PC-9 (cell line): ENCODE measurements around the gene USP8. TPM values are rescaled to one million over a fixed set of nuclear protein-coding genes. Genes with fewer than 3 reads are reported as not detected.
"Not testable (repeated sequence)": the region's sequence is repeated elsewhere in the genome, so short reads cannot be mapped to it uniquely, and the experiment has no call there.

Experiments
- BruUV-seq: library from RNA; stranded (reverse); fragments of 400-500 nt; replicated peaks from 2 replicates; lab custom pipeline; 2021; lab: Mats Ljungman, UMichigan
- CTCF ChIA-PET: fragments of 300-600 bp; sonication (Branson Sonifier 250); formaldehyde crosslinking; loops from one replicate; lab custom pipeline; 2022; ENCODE audit warnings: antibody characterized with exemption; lab: Charles Lee
- POLR2A ChIA-PET: fragments of 300-600 bp; sonication (Branson Sonifier 250); formaldehyde crosslinking; loops from one replicate; lab custom pipeline; 2022; ENCODE audit warnings: antibody characterized with exemption; ENCODE audit not compliant: unreplicated experiment; lab: Charles Lee
- DNase-seq, 2 experiments: peaks; one replicate each; pipeline versions ENCODE4 v3.0.0 to v3.0.0-alpha.2; 2015 to 2022; ENCODE audit warnings: mixed read lengths in 1 of 2
- H2AFZ ChIP-seq: fragments of 200-600 bp; sonication (generic); 2 replicates; pipeline ENCODE4 v1.8.1; 2017; ENCODE audit warnings: antibody characterized with exemption
- H3F3A ChIP-seq: fragments of 200-600 bp; sonication (generic); 2 replicates; pipeline ENCODE4 v1.8.1; 2017; ENCODE audit warnings: antibody characterized with exemption, mild to moderate bottlenecking, low read depth; ENCODE audit not compliant: insufficient read depth
- H3K27ac ChIP-seq: fragments of 200-600 bp; sonication (generic); 2 replicates; pipeline ENCODE4 v1.6.1; 2016; ENCODE audit warnings: mixed run types
- H3K27me3 ChIP-seq: fragments of 200-600 bp; sonication (generic); 2 replicates; pipeline ENCODE4 v1.6.1; 2016; ENCODE audit warnings: low read depth, mixed run types; ENCODE audit not compliant: insufficient read depth
- H3K36me3 ChIP-seq: fragments of 200-600 bp; sonication (generic); 2 replicates; pipeline ENCODE4 v1.6.1; 2016; ENCODE audit warnings: low read depth, mixed run types
- H3K4me1 ChIP-seq: fragments of 200-600 bp; sonication (generic); replicated peaks from 2 replicates; pipeline ENCODE4 v1.6.1; 2016; ENCODE audit warnings: mixed run types; ENCODE audit not compliant: insufficient read depth
- H3K4me2 ChIP-seq: fragments of 200-600 bp; sonication (generic); 2 replicates; pipeline ENCODE4 v1.6.1; 2017; ENCODE audit warnings: mixed run types
- H3K4me3 ChIP-seq: fragments of 200-600 bp; sonication (generic); 2 replicates; pipeline ENCODE4 v1.6.1; 2016; ENCODE audit warnings: mixed run types
- H3K79me2 ChIP-seq: fragments of 200-600 bp; sonication (generic); 2 replicates; pipeline ENCODE4 v1.6.1; 2017; ENCODE audit warnings: low read depth, mixed run types
- H3K9me2 ChIP-seq: fragments of 200-600 bp; sonication (generic); 2 replicates; pipeline ENCODE4 v1.8.1; 2017; ENCODE audit warnings: mild to moderate bottlenecking; ENCODE audit not compliant: insufficient read depth
- H3K9me3 ChIP-seq: fragments of 200-600 bp; sonication (generic); 2 replicates; pipeline ENCODE4 v1.8.1; 2016; ENCODE audit warnings: low read depth; ENCODE audit not compliant: insufficient read depth
- H4K20me1 ChIP-seq: fragments of 200-600 bp; sonication (generic); 2 replicates; pipeline ENCODE4 v1.8.1; 2017; ENCODE audit not compliant: insufficient read depth
- EZH2 ChIP-seq: fragments of 200-600 bp; sonication (generic); IDR thresholded peaks from 2 replicates; pipeline ENCODE4 v1.8.0; 2017; ENCODE audit warnings: antibody characterized with exemption, low read depth
- intact Hi-C: fragments of 100-400 bp; cut with micrococcal nuclease; formaldehyde crosslinking; loops from one replicate; pipeline ENCODE4 v1.10.0; 2022; ENCODE audit not compliant: unreplicated experiment
- total RNA-seq: library from RNA; stranded (reverse); gene quantifications from 2 replicates; pipeline ENCODE4 v1.2.3, GENCODE V29; 2021
- TF ChIP-seq, protein P1 (sequence below): fragments of 200-600 bp; sonication (generic); conservative IDR thresholded peaks from 2 replicates; pipeline ENCODE4 v1.6.1; 2017; ENCODE audit warnings: mixed run types, antibody characterized with exemption, mild to moderate bottlenecking, moderate library complexity

USP8 gene
- total RNA-seq, 1 experiment from 2014 or later: 70.7 TPM

DNA sequence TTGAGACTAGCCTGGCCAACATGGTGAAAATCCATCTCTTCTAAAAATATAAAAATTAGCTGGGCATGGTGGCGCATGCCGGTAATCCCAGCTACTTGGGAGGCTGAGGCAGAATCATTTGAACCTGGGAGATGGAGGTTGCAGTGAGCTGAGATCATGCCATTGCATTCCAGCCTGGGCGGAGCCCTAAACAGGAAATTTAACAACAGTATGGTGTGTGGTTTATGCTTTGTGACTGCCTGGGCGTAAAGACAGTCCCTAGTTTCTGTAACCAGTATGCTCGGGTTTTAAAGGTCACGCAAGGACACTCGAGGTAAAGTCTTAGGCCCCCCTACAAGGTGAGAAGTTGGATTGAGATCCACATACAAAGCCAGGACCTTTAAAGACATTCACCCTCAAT, 78.9 kb downstream of the USP8 start:
- H3K79me2 ChIP-seq: no peaks in the 10 kb centered on the region
- H3K9me2 ChIP-seq: no peaks in the 10 kb centered on the region
- no peak overlapping the region for H3K27ac ChIP-seq
- no peaks in the 10 kb centered on the region for H3K9me3 ChIP-seq
- no peaks in the 10 kb centered on the region for H3K4me1 ChIP-seq
- no peak overlapping the region for H2AFZ ChIP-seq
- no peak overlapping the region for H3K4me3 ChIP-seq
- H3K36me3 ChIP-seq: peaks cover 16% of the 10 kb centered on the region
- intact Hi-C loops: no loop called here
- TF ChIP-seq, protein P1, sequence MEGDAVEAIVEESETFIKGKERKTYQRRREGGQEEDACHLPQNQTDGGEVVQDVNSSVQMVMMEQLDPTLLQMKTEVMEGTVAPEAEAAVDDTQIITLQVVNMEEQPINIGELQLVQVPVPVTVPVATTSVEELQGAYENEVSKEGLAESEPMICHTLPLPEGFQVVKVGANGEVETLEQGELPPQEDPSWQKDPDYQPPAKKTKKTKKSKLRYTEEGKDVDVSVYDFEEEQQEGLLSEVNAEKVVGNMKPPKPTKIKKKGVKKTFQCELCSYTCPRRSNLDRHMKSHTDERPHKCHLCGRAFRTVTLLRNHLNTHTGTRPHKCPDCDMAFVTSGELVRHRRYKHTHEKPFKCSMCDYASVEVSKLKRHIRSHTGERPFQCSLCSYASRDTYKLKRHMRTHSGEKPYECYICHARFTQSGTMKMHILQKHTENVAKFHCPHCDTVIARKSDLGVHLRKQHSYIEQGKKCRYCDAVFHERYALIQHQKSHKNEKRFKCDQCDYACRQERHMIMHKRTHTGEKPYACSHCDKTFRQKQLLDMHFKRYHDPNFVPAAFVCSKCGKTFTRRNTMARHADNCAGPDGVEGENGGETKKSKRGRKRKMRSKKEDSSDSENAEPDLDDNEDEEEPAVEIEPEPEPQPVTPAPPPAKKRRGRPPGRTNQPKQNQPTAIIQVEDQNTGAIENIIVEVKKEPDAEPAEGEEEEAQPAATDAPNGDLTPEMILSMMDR: no peak
- TF ChIP-seq EZH2: no peak
- DNase-seq: no peak
- BruUV-seq: no TSS peak
- ChIA-PET POLR2A (no interaction called here), CTCF (no interaction called here)
- H3K27me3 ChIP-seq: no peaks in the 10 kb centered on the region
- H3F3A ChIP-seq: no peaks in the 10 kb centered on the region
- no peaks in the 10 kb centered on the region for H4K20me1 ChIP-seq
- no peak overlapping the region for H3K4me2 ChIP-seq

DNA sequence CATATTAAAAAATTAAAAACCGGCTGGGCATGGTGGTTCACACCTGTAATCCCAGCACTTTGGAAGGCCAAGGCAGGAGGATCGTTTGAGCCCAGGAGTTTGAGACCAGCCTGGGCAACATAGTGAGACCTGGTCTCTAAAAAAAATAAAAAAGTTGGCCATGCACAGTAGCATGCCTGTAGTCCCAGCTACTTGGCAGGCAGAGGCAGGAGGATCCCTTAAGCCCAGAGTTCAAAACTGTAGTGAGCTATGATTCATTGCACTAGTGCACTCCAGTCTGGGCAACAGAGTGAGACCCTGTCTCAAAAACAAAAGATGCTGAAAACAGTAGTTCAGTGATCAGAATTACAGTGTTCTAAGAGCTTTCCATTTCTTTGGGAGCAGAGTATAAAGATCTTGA, 81.5 kb downstream of the USP8 start:
- H3F3A ChIP-seq, H3K9me2 ChIP-seq, H3K4me3 ChIP-seq, CTCF ChIA-PET, DNase-seq, H4K20me1 ChIP-seq, intact Hi-C loops, H2AFZ ChIP-seq, H3K27me3 ChIP-seq, BruUV-seq, H3K4me2 ChIP-seq, H3K36me3 ChIP-seq, H3K9me3 ChIP-seq, H3K4me1 ChIP-seq, H3K79me2 ChIP-seq, H3K27ac ChIP-seq: not testable (repeated sequence)
- POLR2A ChIA-PET: interaction anchor here (0.6 kb wide), 1 partner anchor 533 kb away, joined by 8 read pairs; no protein-coding TSS in a partner anchor

DNA sequence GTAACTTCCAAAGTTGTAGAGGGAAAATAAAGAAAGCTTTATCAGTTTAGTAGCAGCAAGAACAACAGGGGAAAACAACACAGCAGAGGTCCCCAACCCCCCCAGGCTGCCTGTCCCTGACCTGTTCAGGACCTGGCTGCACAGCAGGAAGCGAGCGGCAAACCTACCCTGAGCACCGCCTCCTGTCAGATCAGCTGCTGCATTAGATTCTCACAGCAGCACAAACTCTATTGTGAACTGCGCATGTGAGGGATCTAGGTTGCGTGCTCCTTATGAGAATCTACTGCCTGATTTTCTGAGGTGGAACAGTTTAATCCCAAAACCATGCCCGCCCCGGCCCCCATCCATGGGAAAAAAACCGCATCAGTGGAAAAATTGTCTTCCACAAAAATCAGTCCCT, 81.9 kb downstream of the USP8 start:
- ChIA-PET POLR2A (interaction anchor here (0.6 kb wide), 1 partner anchor 533 kb away, joined by 8 read pairs; no protein-coding TSS in a partner anchor), CTCF (interaction anchor here (0.6 kb wide), 1 partner anchor 192 kb away, joined by 4 read pairs; no protein-coding TSS in a partner anchor)
- no peak for DNase-seq
- H4K20me1 ChIP-seq: no peaks in the 10 kb centered on the region
- H3F3A ChIP-seq: no peaks in the 10 kb centered on the region
- intact Hi-C loops: no loop called here
- no TSS peak for BruUV-seq
- no peaks in the 10 kb centered on the region for H3K36me3 ChIP-seq
- no peak overlapping the region for H3K27ac ChIP-seq
- H2AFZ ChIP-seq: no peak overlapping the region
- no peaks in the 10 kb centered on the region for H3K79me2 ChIP-seq
- no peak overlapping the region for H3K4me2 ChIP-seq
- no peaks in the 10 kb centered on the region for H3K9me3 ChIP-seq
- H3K27me3 ChIP-seq: no peaks in the 10 kb centered on the region
- no peaks in the 10 kb centered on the region for H3K4me1 ChIP-seq
- TF ChIP-seq EZH2: no peak
- TF ChIP-seq, protein P1: no peak
- no peaks in the 10 kb centered on the region for H3K9me2 ChIP-seq
- no peak overlapping the region for H3K4me3 ChIP-seq

DNA sequence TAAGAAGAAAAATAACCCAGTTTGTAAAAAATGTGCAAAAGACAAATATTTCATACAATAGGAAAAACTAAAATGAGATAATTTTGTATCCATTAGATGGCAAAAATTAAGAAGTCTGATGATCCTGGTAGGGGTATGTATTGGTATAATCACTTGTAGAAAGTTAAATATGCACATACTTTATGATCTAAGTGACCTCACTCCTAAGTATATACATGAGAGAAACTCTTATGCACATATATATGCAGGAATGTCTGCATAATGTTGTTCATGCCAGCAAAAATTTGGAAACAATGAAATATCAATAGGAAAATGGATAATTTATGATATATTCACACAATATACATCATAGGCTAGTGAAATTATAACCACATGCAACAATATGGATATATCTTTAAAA, 88.8 kb downstream of the USP8 start:
- Histone ChIP-seq H3K36me3 (no peaks in the 10 kb centered on the region), H3K4me3 (no peak overlapping the region), H3K9me2 (no peaks in the 10 kb centered on the region), H3K4me1 (no peaks in the 10 kb centered on the region), H2AFZ (no peak overlapping the region), H3K4me2 (no peak overlapping the region), H3K79me2 (no peaks in the 10 kb centered on the region), H4K20me1 (no peaks in the 10 kb centered on the region), H3F3A (no peaks in the 10 kb centered on the region), H3K27ac (no peak overlapping the region), H3K27me3 (no peaks in the 10 kb centered on the region), H3K9me3 (no peaks in the 10 kb centered on the region)
- BruUV-seq: no TSS peak
- DNase-seq: no peak
- TF ChIP-seq, protein P1: no peak
- no peak for TF ChIP-seq EZH2
- POLR2A ChIA-PET: no interaction called here
- intact Hi-C loops: no loop called here
- CTCF ChIA-PET: no interaction called here
